HEK293 (cell line): Measurements from ENCODE around the gene CHCHD5.
"Not testable (repeated sequence)": the region's sequence is repeated elsewhere in the genome, so short reads cannot be mapped to it uniquely, and the experiment has no call there.

Experiments
- CTCF ChIA-PET: fragments of 350-600 bp; formaldehyde crosslinking; extraction: SDS; loops from one replicate; lab custom pipeline; 2021; ENCODE audit warnings: antibody characterized with exemption; lab: Yijun Ruan, JAX
- POLR2A ChIA-PET: fragments of 300-600 bp; formaldehyde crosslinking; extraction: SDS; loops from one replicate; lab custom pipeline; 2020; ENCODE audit warnings: antibody characterized with exemption, inconsistent platforms; lab: Yijun Ruan, JAX
- H3K27ac ChIP-seq: fragments of 200-500 bp; sonication (Bioruptor generic); 2 replicates; pipeline ENCODE4 v1.5.1; 2014; ENCODE audit warnings: low read depth, low read length, control low read depth, inconsistent platforms; ENCODE audit errors: extremely low read depth
- H3K36me3 ChIP-seq, 2 experiments: fragments of 200-500 bp in 1 of 2; sonication (Bioruptor generic) in 1 of 2; 1 replicate in 1 of 2; 2 replicates in 1 of 2; pipeline ENCODE4 v1.5.1; 2014 to 2017; ENCODE audit warnings: inconsistent platforms in 2 of 2, low read length in 2 of 2; ENCODE audit not compliant: control insufficient read depth in 2 of 2, insufficient read depth in 1 of 2
- H3K4me1 ChIP-seq: fragments of 200-500 bp; sonication (Bioruptor generic); 2 replicates; pipeline ENCODE4 v1.5.1; 2014; ENCODE audit warnings: mild to moderate bottlenecking, low read length, inconsistent platforms; ENCODE audit not compliant: control insufficient read depth, insufficient read depth
- H3K4me3 ChIP-seq: 2 replicates; pipeline ENCODE4 v1.5.1; 2011; ENCODE audit warnings: low read depth, mild to moderate bottlenecking, control low read depth, low read length, moderate library complexity
- H3K9me3 ChIP-seq: fragments of 200-500 bp; sonication (Bioruptor generic); 2 replicates; pipeline ENCODE4 v1.5.1; 2014; ENCODE audit warnings: low read depth, low read length, inconsistent platforms; ENCODE audit not compliant: control insufficient read depth, insufficient read depth
- GLIS1 ChIP-seq: fragments of 450-650 bp; formaldehyde crosslinking; IDR thresholded peaks from 2 replicates; pipeline ENCODE4 v1.5.1; 2016; ENCODE audit warnings: missing biosample characterization, missing genetic modification characterization
- KLF10 ChIP-seq: fragments of 450-650 bp; IDR thresholded peaks from 2 replicates; pipeline ENCODE4 v1.5.1; 2018; ENCODE audit warnings: missing biosample characterization, mild to moderate bottlenecking, missing genetic modification characterization
- MEIS1 ChIP-seq: sonication (generic); formaldehyde crosslinking; IDR thresholded peaks from 2 replicates; pipeline ENCODE4 v1.8.1; 2022; ENCODE audit warnings: missing genetic modification reagents, mild to moderate bottlenecking, borderline replicate concordance
- OSR2 ChIP-seq: fragments of 450-650 bp; formaldehyde crosslinking; IDR thresholded peaks from 2 replicates; pipeline ENCODE4 v1.5.1; 2016; ENCODE audit warnings: missing biosample characterization, missing genetic modification characterization
- PRDM1 ChIP-seq: fragments of 450-650 bp; formaldehyde crosslinking; IDR thresholded peaks from 2 replicates; pipeline ENCODE4; 2016; ENCODE audit warnings: missing biosample characterization, missing genetic modification characterization
- RBAK ChIP-seq: fragments of 450-650 bp; formaldehyde crosslinking; IDR thresholded peaks from 2 replicates; pipeline ENCODE4 v1.5.1; 2016; ENCODE audit warnings: missing biosample characterization, missing genetic modification characterization
- REPIN1 ChIP-seq: fragments of 450-650 bp; formaldehyde crosslinking; IDR thresholded peaks from 2 replicates; pipeline ENCODE4 v1.5.1; 2017; ENCODE audit warnings: missing biosample characterization, missing genetic modification characterization, low read depth
- SCRT2 ChIP-seq: fragments of 450-650 bp; formaldehyde crosslinking; IDR thresholded peaks from 2 replicates; pipeline ENCODE4 v1.5.1; 2016; ENCODE audit warnings: missing biosample characterization, missing genetic modification characterization
- SP7 ChIP-seq: fragments of 450-650 bp; formaldehyde crosslinking; IDR thresholded peaks from 2 replicates; pipeline ENCODE4 v1.5.1; 2016; ENCODE audit warnings: missing biosample characterization, missing genetic modification characterization
- TCF7L2 ChIP-seq: IDR thresholded peaks from 2 replicates; pipeline ENCODE4 v1.6.1; 2011; ENCODE audit warnings: low read depth, mild to moderate bottlenecking, inconsistent platforms, low read length, moderate library complexity, borderline replicate concordance
- ZBTB21 ChIP-seq: fragments of 450-650 bp; formaldehyde crosslinking; IDR thresholded peaks from 2 replicates; pipeline ENCODE4 v1.5.1; 2017; ENCODE audit warnings: missing biosample characterization, missing genetic modification characterization
- ZFP37 ChIP-seq: fragments of 450-650 bp; formaldehyde crosslinking; IDR thresholded peaks from 2 replicates; pipeline ENCODE4 v1.5.1; 2016; ENCODE audit warnings: missing biosample characterization, missing genetic modification characterization
- ZNF146 ChIP-seq: fragments of 450-650 bp; formaldehyde crosslinking; IDR thresholded peaks from 2 replicates; pipeline ENCODE4 v1.5.1; 2016; ENCODE audit warnings: missing biosample characterization, missing genetic modification characterization
- ZNF155 ChIP-seq: fragments of 450-650 bp; formaldehyde crosslinking; IDR thresholded peaks from 2 replicates; pipeline ENCODE4 v1.5.1; 2016; ENCODE audit warnings: missing biosample characterization, missing genetic modification characterization
- ZNF169 ChIP-seq: fragments of 450-650 bp; formaldehyde crosslinking; IDR thresholded peaks from 2 replicates; pipeline ENCODE4 v1.5.1; 2016; ENCODE audit warnings: missing biosample characterization, missing genetic modification characterization
- ZNF184 ChIP-seq: fragments of 450-650 bp; IDR thresholded peaks from 2 replicates; pipeline ENCODE4 v1.5.1; 2018; ENCODE audit warnings: missing biosample characterization, mild to moderate bottlenecking, missing genetic modification characterization
- ZNF24 ChIP-seq: fragments of 450-650 bp; formaldehyde crosslinking; IDR thresholded peaks from 2 replicates; pipeline ENCODE4 v1.5.1; 2016; ENCODE audit warnings: missing biosample characterization, missing genetic modification characterization
- ZNF302 ChIP-seq: fragments of 450-650 bp; formaldehyde crosslinking; IDR thresholded peaks from 2 replicates; pipeline ENCODE4 v1.5.1; 2016; ENCODE audit warnings: missing biosample characterization, missing genetic modification characterization, low read depth
- ZNF366 ChIP-seq: fragments of 450-650 bp; formaldehyde crosslinking; conservative IDR thresholded peaks from 2 replicates; pipeline ENCODE4 v1.5.1; 2016; ENCODE audit warnings: missing biosample characterization, missing genetic modification characterization
- ZNF473 ChIP-seq: fragments of 450-650 bp; formaldehyde crosslinking; IDR thresholded peaks from 2 replicates; pipeline ENCODE4 v1.5.1; 2017; ENCODE audit warnings: missing biosample characterization, missing genetic modification characterization
- ZNF501 ChIP-seq: fragments of 450-650 bp; formaldehyde crosslinking; IDR thresholded peaks from 2 replicates; pipeline ENCODE4 v1.5.1; 2016; ENCODE audit warnings: missing biosample characterization, missing genetic modification characterization
- ZNF544 ChIP-seq: fragments of 450-650 bp; formaldehyde crosslinking; IDR thresholded peaks from 2 replicates; pipeline ENCODE4 v1.5.0; 2017; ENCODE audit warnings: missing biosample characterization, missing genetic modification characterization
- ZNF654 ChIP-seq: fragments of 450-650 bp; formaldehyde crosslinking; IDR thresholded peaks from 2 replicates; pipeline ENCODE4 v1.5.1; 2016; ENCODE audit warnings: low read depth, missing biosample characterization, missing genetic modification characterization
- TF ChIP-seq, protein P1 (sequence below): fragments of 450-650 bp; formaldehyde crosslinking; IDR thresholded peaks from 2 replicates; pipeline ENCODE4 v1.5.1; 2016; ENCODE audit warnings: missing biosample characterization, missing genetic modification characterization
- TF ChIP-seq, protein P2 (sequence below): fragments of 450-650 bp; formaldehyde crosslinking; IDR thresholded peaks from 2 replicates; pipeline ENCODE4 v1.5.1; 2016; ENCODE audit warnings: missing biosample characterization, missing genetic modification characterization
- TF ChIP-seq, protein P3 (sequence below): fragments of 450-650 bp; IDR thresholded peaks from 2 replicates; pipeline ENCODE4 v1.5.1; 2018; ENCODE audit warnings: missing biosample characterization, missing genetic modification characterization
- TF ChIP-seq, protein P4 (sequence below): fragments of 450-650 bp; formaldehyde crosslinking; IDR thresholded peaks from 2 replicates; pipeline ENCODE4 v1.5.1; 2016; ENCODE audit warnings: missing biosample characterization, missing genetic modification characterization
- TF ChIP-seq, protein P5 (sequence below): fragments of 450-650 bp; formaldehyde crosslinking; IDR thresholded peaks from 2 replicates; pipeline ENCODE4 v1.5.1; 2017; ENCODE audit warnings: missing biosample characterization, mild to moderate bottlenecking, missing genetic modification characterization, moderate library complexity

Gene CHCHD5

DNA sequence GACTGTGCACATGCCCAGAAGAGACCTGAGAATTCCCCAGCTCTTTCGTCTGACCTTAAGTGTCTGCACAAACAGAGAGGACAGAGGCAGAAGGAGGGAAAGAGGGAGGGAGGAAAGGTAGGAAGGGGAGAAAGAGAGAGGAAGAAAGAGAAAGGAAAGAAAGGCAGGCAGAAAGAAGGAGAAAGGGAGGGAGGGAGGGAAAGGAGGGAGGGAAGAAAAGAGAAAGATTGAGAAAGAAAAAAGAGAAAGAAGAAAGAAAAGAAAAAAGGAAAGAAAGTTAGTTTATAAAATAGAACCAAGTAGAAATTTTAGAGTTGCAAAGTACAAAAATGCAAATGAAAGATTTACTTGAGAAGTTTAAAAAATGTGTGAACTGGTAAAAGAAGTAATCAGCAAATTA lies 49.6 kb upstream of the CHCHD5 start:
- H3K4me1 ChIP-seq: no peaks in the 10 kb centered on the region
- no peak overlapping the region for H3K27ac ChIP-seq
- H3K4me3 ChIP-seq: no peak overlapping the region
- peaks cover 0 to 33% of the 10 kb centered on the region in 2 experiments; a peak in 1 of 3 replicates for H3K36me3 ChIP-seq
- POLR2A ChIA-PET: no interaction called here
- H3K9me3 ChIP-seq: no peaks in the 10 kb centered on the region
- TF ChIP-seq PRDM1 (tag by site-specific recombination) (peak; percentile 92), GLIS1 (tag by site-specific recombination) (no peak), ZNF24 (no peak), SCRT2 (tag by site-specific recombination) (no peak), ZNF366 (tag by site-specific recombination) (0 out of 2 replicates have a peak, but pooled peaks have one; percentile 38), ZNF169 (tag by site-specific recombination) (no peak), REPIN1 (no peak), SP7 (tag by site-specific recombination) (no peak), RBAK (tag by site-specific recombination) (no peak)
- TF ChIP-seq, protein P1, sequence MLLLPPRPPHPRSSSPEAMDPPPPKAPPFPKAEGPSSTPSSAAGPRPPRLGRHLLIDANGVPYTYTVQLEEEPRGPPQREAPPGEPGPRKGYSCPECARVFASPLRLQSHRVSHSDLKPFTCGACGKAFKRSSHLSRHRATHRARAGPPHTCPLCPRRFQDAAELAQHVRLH (tag by site-specific recombination): no peak
- CTCF ChIA-PET: interaction anchor here (0.6 kb wide), 2 partner anchors 44 to 471 kb away, joined by 3 to 5 read pairs; no protein-coding TSS in a partner anchor

DNA sequence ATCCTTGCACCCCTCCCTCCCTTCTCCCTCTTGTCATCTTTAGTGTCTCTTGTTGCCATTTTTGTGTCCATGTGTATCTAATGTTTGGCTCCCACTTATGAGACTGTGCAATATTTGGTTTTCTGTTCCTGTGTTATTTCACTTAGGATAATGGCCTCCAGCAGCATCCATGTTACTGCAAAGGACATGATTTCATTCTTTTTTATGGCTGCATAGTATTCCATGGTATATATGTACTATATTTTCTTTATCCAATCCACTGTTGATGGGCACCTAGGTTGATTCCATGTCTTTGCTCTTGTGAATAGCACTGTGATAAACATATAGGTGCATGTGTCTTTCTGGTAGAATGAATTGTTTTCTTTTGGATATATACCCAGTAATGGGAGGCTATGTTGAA lies 47.7 kb upstream of the CHCHD5 start:
- peak; percentile 91 for TF ChIP-seq ZNF146
- H3K9me3 ChIP-seq, POLR2A ChIA-PET, H3K27ac ChIP-seq, H3K4me3 ChIP-seq, H3K4me1 ChIP-seq: not testable (repeated sequence)
- CTCF ChIA-PET: interaction anchor here (0.7 kb wide), 1 partner anchor 9 kb away, joined by 4 read pairs; no protein-coding TSS in a partner anchor
- peaks cover 0 to 17% of the 10 kb centered on the region in 2 experiments; a peak in 1 of 3 replicates for H3K36me3 ChIP-seq

DNA sequence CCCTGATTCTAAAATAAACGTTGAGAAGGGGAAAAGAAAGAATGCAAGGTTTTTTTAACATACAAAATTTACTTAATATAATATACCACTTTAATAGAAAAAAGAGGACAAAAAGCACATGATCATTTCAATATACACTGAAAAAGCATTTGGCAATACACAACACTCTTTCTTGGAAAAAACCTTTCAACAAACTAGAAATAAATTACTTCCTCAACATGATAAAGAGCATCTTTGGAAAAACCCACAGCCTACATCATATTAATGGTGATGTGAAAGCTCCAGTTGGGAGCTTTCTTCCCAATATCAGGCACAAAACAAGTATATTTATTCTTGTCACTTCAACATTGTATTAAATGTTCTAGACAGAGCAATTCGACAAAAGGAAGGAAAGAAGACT lies 45.1 kb upstream of the CHCHD5 start:
- Histone ChIP-seq H3K27ac (no peak overlapping the region), H3K4me3 (no peak overlapping the region), H3K36me3 (no peaks in the 10 kb centered on the region)
- CTCF ChIA-PET: no interaction called here
- TF ChIP-seq ZNF654 (tag by site-specific recombination) (no peak), ZNF544 (tag by site-specific recombination) (no peak), TCF7L2 (no peak), ZFP37 (tag by site-specific recombination) (no peak), ZNF155 (tag by site-specific recombination) (no peak), ZNF184 (no peak), KLF10 (tag by site-specific recombination) (no peak), ZNF366 (tag by site-specific recombination) (no peak), ZNF501 (tag by site-specific recombination) (no peak), MEIS1 (no peak), ZBTB21 (tag by site-specific recombination) (no peak), ZNF302 (tag by site-specific recombination) (no peak), OSR2 (tag by site-specific recombination) (no peak), ZNF473 (tag by site-specific recombination) (no peak)
- TF ChIP-seq, protein P2, sequence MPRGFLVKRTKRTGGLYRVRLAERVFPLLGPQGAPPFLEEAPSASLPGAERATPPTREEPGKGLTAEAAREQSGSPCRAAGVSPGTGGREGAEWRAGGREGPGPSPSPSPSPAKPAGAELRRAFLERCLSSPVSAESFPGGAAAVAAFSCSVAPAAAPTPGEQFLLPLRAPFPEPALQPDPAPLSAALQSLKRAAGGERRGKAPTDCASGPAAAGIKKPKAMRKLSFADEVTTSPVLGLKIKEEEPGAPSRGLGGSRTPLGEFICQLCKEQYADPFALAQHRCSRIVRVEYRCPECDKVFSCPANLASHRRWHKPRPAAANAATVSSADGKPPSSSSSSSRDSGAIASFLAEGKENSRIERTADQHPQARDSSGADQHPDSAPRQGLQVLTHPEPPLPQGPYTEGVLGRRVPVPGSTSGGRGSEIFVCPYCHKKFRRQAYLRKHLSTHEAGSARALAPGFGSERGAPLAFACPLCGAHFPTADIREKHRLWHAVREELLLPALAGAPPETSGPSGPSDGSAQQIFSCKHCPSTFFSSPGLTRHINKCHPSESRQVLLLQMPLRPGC (tag by site-specific recombination): no peak
- TF ChIP-seq, protein P3, sequence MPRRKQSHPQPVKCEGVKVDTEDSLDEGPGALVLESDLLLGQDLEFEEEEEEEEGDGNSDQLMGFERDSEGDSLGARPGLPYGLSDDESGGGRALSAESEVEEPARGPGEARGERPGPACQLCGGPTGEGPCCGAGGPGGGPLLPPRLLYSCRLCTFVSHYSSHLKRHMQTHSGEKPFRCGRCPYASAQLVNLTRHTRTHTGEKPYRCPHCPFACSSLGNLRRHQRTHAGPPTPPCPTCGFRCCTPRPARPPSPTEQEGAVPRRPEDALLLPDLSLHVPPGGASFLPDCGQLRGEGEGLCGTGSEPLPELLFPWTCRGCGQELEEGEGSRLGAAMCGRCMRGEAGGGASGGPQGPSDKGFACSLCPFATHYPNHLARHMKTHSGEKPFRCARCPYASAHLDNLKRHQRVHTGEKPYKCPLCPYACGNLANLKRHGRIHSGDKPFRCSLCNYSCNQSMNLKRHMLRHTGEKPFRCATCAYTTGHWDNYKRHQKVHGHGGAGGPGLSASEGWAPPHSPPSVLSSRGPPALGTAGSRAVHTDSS (tag by site-specific recombination): no peak
- TF ChIP-seq, protein P4, sequence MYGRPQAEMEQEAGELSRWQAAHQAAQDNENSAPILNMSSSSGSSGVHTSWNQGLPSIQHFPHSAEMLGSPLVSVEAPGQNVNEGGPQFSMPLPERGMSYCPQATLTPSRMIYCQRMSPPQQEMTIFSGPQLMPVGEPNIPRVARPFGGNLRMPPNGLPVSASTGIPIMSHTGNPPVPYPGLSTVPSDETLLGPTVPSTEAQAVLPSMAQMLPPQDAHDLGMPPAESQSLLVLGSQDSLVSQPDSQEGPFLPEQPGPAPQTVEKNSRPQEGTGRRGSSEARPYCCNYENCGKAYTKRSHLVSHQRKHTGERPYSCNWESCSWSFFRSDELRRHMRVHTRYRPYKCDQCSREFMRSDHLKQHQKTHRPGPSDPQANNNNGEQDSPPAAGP (tag by site-specific recombination): no peak
- TF ChIP-seq, protein P5, sequence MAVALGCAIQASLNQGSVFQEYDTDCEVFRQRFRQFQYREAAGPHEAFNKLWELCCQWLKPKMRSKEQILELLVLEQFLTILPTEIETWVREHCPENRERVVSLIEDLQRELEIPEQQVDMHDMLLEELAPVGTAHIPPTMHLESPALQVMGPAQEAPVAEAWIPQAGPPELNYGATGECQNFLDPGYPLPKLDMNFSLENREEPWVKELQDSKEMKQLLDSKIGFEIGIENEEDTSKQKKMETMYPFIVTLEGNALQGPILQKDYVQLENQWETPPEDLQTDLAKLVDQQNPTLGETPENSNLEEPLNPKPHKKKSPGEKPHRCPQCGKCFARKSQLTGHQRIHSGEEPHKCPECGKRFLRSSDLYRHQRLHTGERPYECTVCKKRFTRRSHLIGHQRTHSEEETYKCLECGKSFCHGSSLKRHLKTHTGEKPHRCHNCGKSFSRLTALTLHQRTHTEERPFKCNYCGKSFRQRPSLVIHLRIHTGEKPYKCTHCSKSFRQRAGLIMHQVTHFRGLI (tag by site-specific recombination): no peak
- TF ChIP-seq, all 188 proteins: peak for 0
- H3K4me1 ChIP-seq: no peaks in the 10 kb centered on the region; the same call in 1 of the 2 replicates
- POLR2A ChIA-PET: no interaction called here
- H3K9me3 ChIP-seq: no peaks in the 10 kb centered on the region
